CD4-positive, CD25-positive, alpha-beta regulatory T cell (primary cell): ENCODE data around the gene DPH2. TPM values are rescaled to one million over a fixed set of nuclear protein-coding genes. Genes with fewer than 3 reads are reported as not detected.

Experiments
- ATAC-seq, 2 donors: fragments of 150-1000 bp; cut with Tn5 transposase; one replicate each; pipeline ENCODE4 v1.10.0; 2021; ENCODE audit warnings: low read depth in 2 of 2, moderate number of reproducible peaks in 2 of 2, moderate library complexity in 1 of 2
- DNase-seq, 3 donors: peaks; one replicate each; pipeline versions ENCODE4 v3.0.0 to v3.0.0-alpha.2; 2012 to 2022; ENCODE audit warnings: mixed read lengths in 1 of 3
- H3K27ac ChIP-seq: one replicate; pipeline ENCODE4 v1.7.0; 2013; ENCODE audit warnings: mild to moderate bottlenecking, low read length; ENCODE audit not compliant: insufficient read depth, poor library complexity, severe bottlenecking
- H3K27me3 ChIP-seq: one replicate; pipeline ENCODE4 v1.7.0; 2013; ENCODE audit warnings: low read length; ENCODE audit not compliant: control insufficient read depth, insufficient read depth
- H3K36me3 ChIP-seq: one replicate; pipeline ENCODE4 v1.7.0; 2013; ENCODE audit warnings: mild to moderate bottlenecking, low read length, moderate library complexity; ENCODE audit not compliant: control insufficient read depth, insufficient read depth
- H3K4me1 ChIP-seq: 2 replicates; pipeline ENCODE4 v1.7.0; 2013; ENCODE audit warnings: mild to moderate bottlenecking, low read length; ENCODE audit not compliant: insufficient read depth, control insufficient read depth, poor library complexity, severe bottlenecking
- H3K4me3 ChIP-seq: one replicate; pipeline ENCODE4 v1.7.0; 2013; ENCODE audit warnings: low read depth, mild to moderate bottlenecking, low read length, moderate library complexity
- H3K9me3 ChIP-seq, 2 experiments: 1 replicate in 1 of 2; 2 replicates in 1 of 2; pipeline ENCODE4 v1.7.0; 2013; ENCODE audit warnings: low read length in 2 of 2, mild to moderate bottlenecking in 1 of 2, moderate library complexity in 1 of 2; ENCODE audit not compliant: control insufficient read depth in 2 of 2
- H3K27ac Mint-ChIP-seq, 3 donors: one replicate each; pipeline ENCODE4 v1.8.0; 2020 to 2022; ENCODE audit warnings: mild to moderate bottlenecking in 3 of 3, mixed read lengths in 3 of 3, moderate library complexity in 2 of 3
- H3K27me3 Mint-ChIP-seq: one replicate; pipeline ENCODE4 v1.8.0; 2022; ENCODE audit warnings: mild to moderate bottlenecking, mixed read lengths
- H3K36me3 Mint-ChIP-seq: one replicate; pipeline ENCODE4 v1.8.0; 2020; ENCODE audit warnings: mixed read lengths
- H3K4me1 Mint-ChIP-seq, 4 donors: one replicate each; pipeline ENCODE4 v1.8.0; 2020 to 2022; ENCODE audit warnings: mixed read lengths in 4 of 4, mild to moderate bottlenecking in 1 of 4
- H3K4me3 Mint-ChIP-seq, 4 donors: one replicate each; pipeline ENCODE4 v1.8.0; 2020 to 2022; ENCODE audit warnings: mild to moderate bottlenecking in 4 of 4, mixed read lengths in 4 of 4, moderate library complexity in 3 of 4
- H3K9me3 Mint-ChIP-seq, 7 donors: one replicate each; pipeline ENCODE4 v1.8.0; 2020 to 2022; ENCODE audit warnings: mixed read lengths in 7 of 7, mild to moderate bottlenecking in 3 of 7, moderate library complexity in 2 of 7
- polyA plus RNA-seq, 4 donors: library from polyadenylated mRNA; unstranded; fragments of 300-500 nt; fragmentation: Illumina TruSeq; gene quantifications; one replicate each; pipeline ENCODE4 v1.2.3, GENCODE V29; 2021
- total RNA-seq: library from RNA; stranded (reverse); gene quantifications from one replicate; pipeline ENCODE4 v1.2.3, GENCODE V29; 2022

The DPH2 gene
- total and polyA plus RNA-seq, 5 donors from 2014 or later, result 17.2 to 25.0 (median 18.9) TPM

- Mint-ChIP-seq H3K27me3 (no peaks in the 10 kb centered on the region), H3K4me3 (no peak overlapping the region), H3K4me1 (no peaks in the 10 kb centered on the region), H3K36me3 (no peaks in the 10 kb centered on the region), H3K9me3 (no peaks in the 10 kb centered on the region), H3K27ac (peak overlapping the region in 1 of 3 donors; percentile 47)
- ATAC-seq, result no peak
- no peaks in the 10 kb centered on the region for H3K27me3 ChIP-seq
- no peak overlapping the region for H3K27ac ChIP-seq
- no peak for DNase-seq
- no peak overlapping the region for H3K4me3 ChIP-seq
- no peaks in the 10 kb centered on the region for H3K4me1 ChIP-seq
- H3K9me3 ChIP-seq, result no peaks in the 10 kb centered on the region
- H3K36me3 ChIP-seq, result no peaks in the 10 kb centered on the region
These were observed 51.3 kb downstream of the DPH2 start for GRCh38 chr1:44021156-44021555.

GRCh38 chr1:44021581-44022321 is 51.9 kb downstream of the DPH2 start:
- Mint-ChIP-seq H3K9me3 (no peaks in the 10 kb centered on the region), H3K27ac (peak overlapping the region in 1 of 3 donors; percentile 47), H3K4me1 (no peaks in the 10 kb centered on the region), H3K27me3 (no peaks in the 10 kb centered on the region), H3K36me3 (no peaks in the 10 kb centered on the region), H3K4me3 (peak overlapping the region in 1 of 4 donors; percentile 39)
- H3K4me3 ChIP-seq, result no peak overlapping the region
- no peaks in the 10 kb centered on the region for H3K4me1 ChIP-seq
- H3K36me3 ChIP-seq, result no peaks in the 10 kb centered on the region
- no peak overlapping the region for H3K27ac ChIP-seq
- DNase-seq (no peak), ATAC-seq (no peak)
- no peaks in the 10 kb centered on the region for H3K27me3 ChIP-seq
- H3K9me3 ChIP-seq, result no peaks in the 10 kb centered on the region

Other genes with a start within 250 kb of the DPH2 start
- 1.5 TPM for gene ARTN, start 36.2 kb upstream of the DPH2 start, total RNA-seq
- not detected for gene ARTN, start 36.2 kb upstream of the DPH2 start, polyA plus RNA-seq
- 12.6 TPM for gene IPO13, start 23.1 kb upstream of the DPH2 start, total RNA-seq
- 10 to 100 TPM in 2 of 4 donors, 1 to 10 TPM in 2; 9.4 to 11.6 (median 10.1) TPM for gene IPO13, start 23.1 kb upstream of the DPH2 start, polyA plus RNA-seq
- gene ATP6V0B, start 5.0 kb downstream of the DPH2 start, total RNA-seq, result 69.4 TPM
- 100 to 1,000 TPM; 207 to 274 (median 237) TPM for gene ATP6V0B, start 5.0 kb downstream of the DPH2 start, polyA plus RNA-seq
- 0.54 TPM for gene B4GALT2, start 9.2 kb downstream of the DPH2 start, total RNA-seq
- gene B4GALT2, start 9.2 kb downstream of the DPH2 start, polyA plus RNA-seq, result under 1 TPM; 0.20 to 0.86 (median 0.32) TPM
- gene CCDC24, start 21.6 kb downstream of the DPH2 start, total RNA-seq, result 1.2 TPM
- 1 to 10 TPM in 1 of 4 donors, under 1 TPM in 3; 0.18 to 1.8 (median 0.73) TPM for gene CCDC24, start 21.6 kb downstream of the DPH2 start, polyA plus RNA-seq
- gene SLC6A9, start 61.5 kb downstream of the DPH2 start, total RNA-seq, result 0.20 TPM
- gene SLC6A9, start 61.5 kb downstream of the DPH2 start, polyA plus RNA-seq, result under 1 TPM in 1 of 4 donors, not detected in 3; 0.07 TPM
- not detected for gene KLF17, start 148.8 kb downstream of the DPH2 start, total RNA-seq
- not detected for gene KLF17, start 148.8 kb downstream of the DPH2 start, polyA plus RNA-seq
- gene KLF18, start 171.6 kb downstream of the DPH2 start, total RNA-seq, result not detected
- gene KLF18, start 171.6 kb downstream of the DPH2 start, polyA plus RNA-seq, result not detected
- gene DMAP1, start 243.5 kb downstream of the DPH2 start, total RNA-seq, result 54.9 TPM
- 10 to 100 TPM; 33.5 to 39.9 (median 38.4) TPM for gene DMAP1, start 243.5 kb downstream of the DPH2 start, polyA plus RNA-seq